Neuronal stem cell (in vitro differentiated cells): ENCODE measurements around the gene L3MBTL4.

Source experiments
- DNase-seq: peaks from one replicate; pipeline ENCODE4 v3.0.0-alpha.2; 2013; ENCODE audit warnings: low spot score
- H2AFZ ChIP-seq: one replicate; pipeline ENCODE4 v1.6.1; 2013; ENCODE audit warnings: mild to moderate bottlenecking, low read length, inconsistent platforms
- H2AK5ac ChIP-seq: 2 replicates; pipeline ENCODE4 v1.6.1; 2013; ENCODE audit warnings: low read depth, mild to moderate bottlenecking, inconsistent platforms, low read length, moderate library complexity, mixed read lengths
- H2BK120ac ChIP-seq: 2 replicates; pipeline ENCODE4 v1.6.1; 2013; ENCODE audit warnings: low read depth, mild to moderate bottlenecking, inconsistent platforms, low read length, moderate library complexity, mixed read lengths
- H2BK12ac ChIP-seq: one replicate; pipeline ENCODE4 v1.6.1; 2013; ENCODE audit warnings: low read length, inconsistent platforms
- H2BK15ac ChIP-seq: 2 replicates; pipeline ENCODE4 v1.6.1; 2013; ENCODE audit warnings: mild to moderate bottlenecking, low read length, inconsistent platforms, mixed read lengths
- H2BK5ac ChIP-seq: one replicate; pipeline ENCODE4 v1.6.1; 2013; ENCODE audit warnings: inconsistent platforms, mild to moderate bottlenecking, low read length, moderate library complexity
- H3K14ac ChIP-seq: one replicate; pipeline ENCODE4 v1.6.1; 2013; ENCODE audit warnings: low read length, inconsistent platforms
- H3K18ac ChIP-seq: 2 replicates; pipeline ENCODE4 v1.6.1; 2013; ENCODE audit warnings: low read length, inconsistent platforms
- H3K23ac ChIP-seq: 2 replicates; pipeline ENCODE4 v1.6.1; 2013; ENCODE audit warnings: low read depth, mild to moderate bottlenecking, mixed read lengths, low read length, inconsistent platforms; ENCODE audit not compliant: poor library complexity
- H3K27ac ChIP-seq: replicated peaks from 3 replicates; pipeline ENCODE4 v1.5.1; 2013; ENCODE audit warnings: low read length, inconsistent platforms
- H3K27me3 ChIP-seq, 3 experiments: 2 replicates each; pipeline ENCODE4 v1.6.1; 2013; ENCODE audit warnings: low read length in 3 of 3, mild to moderate bottlenecking in 2 of 3, inconsistent platforms in 1 of 3, low read depth in 1 of 3, mixed read lengths in 1 of 3, moderate library complexity in 1 of 3; ENCODE audit not compliant: control insufficient read depth in 3 of 3, insufficient read depth in 3 of 3
- H3K36me3 ChIP-seq, 2 donors: replicated peaks in 1 of 2; 2 replicates each; pipeline ENCODE4 v1.6.1; 2013; ENCODE audit warnings: low read length in 2 of 2; ENCODE audit not compliant: control insufficient read depth in 2 of 2, insufficient read depth in 2 of 2
- H3K4ac ChIP-seq: 2 replicates; pipeline ENCODE4 v1.6.1; 2013; ENCODE audit warnings: inconsistent platforms, mild to moderate bottlenecking, low read length, moderate library complexity
- H3K4me1 ChIP-seq, 2 donors: 1 replicate in 1 of 2; 2 replicates in 1 of 2; pipeline ENCODE4 v1.6.1; 2013; ENCODE audit warnings: low read length in 2 of 2, low read depth in 1 of 2; ENCODE audit not compliant: control insufficient read depth in 2 of 2, insufficient read depth in 1 of 2
- H3K4me2 ChIP-seq: one replicate; pipeline ENCODE4 v1.6.1; 2013; ENCODE audit warnings: mild to moderate bottlenecking, low read length, inconsistent platforms; ENCODE audit not compliant: insufficient read depth, poor library complexity, severe bottlenecking
- H3K4me3 ChIP-seq, 2 donors: 2 replicates each; pipeline ENCODE4 v1.5.1; 2013; ENCODE audit warnings: low read length in 2 of 2, mild to moderate bottlenecking in 2 of 2, inconsistent platforms in 1 of 2, moderate library complexity in 1 of 2
- H3K79me1 ChIP-seq: one replicate; pipeline ENCODE4 v1.6.1; 2013; ENCODE audit warnings: low read depth, mild to moderate bottlenecking, inconsistent platforms, low read length, moderate library complexity
- H3K9ac ChIP-seq: one replicate; pipeline ENCODE4 v1.6.1; 2013; ENCODE audit warnings: mild to moderate bottlenecking, low read depth, low read length, inconsistent platforms; ENCODE audit not compliant: poor library complexity
- H3K9me3 ChIP-seq, 2 donors: replicated peaks in 1 of 2; 2 replicates each; pipeline versions ENCODE3 to v1.6.1; 2013; ENCODE audit warnings: low read length in 2 of 2, mild to moderate bottlenecking in 2 of 2, inconsistent platforms in 1 of 2, low read depth in 1 of 2, mixed read lengths in 1 of 2, moderate library complexity in 1 of 2; ENCODE audit not compliant: control insufficient read depth in 2 of 2, insufficient read depth in 1 of 2
- H4K8ac ChIP-seq: one replicate; pipeline ENCODE4 v1.6.1; 2013; ENCODE audit warnings: low read depth, mild to moderate bottlenecking, inconsistent platforms, low read length, moderate library complexity
- H4K91ac ChIP-seq: one replicate; pipeline ENCODE4 v1.6.1; 2013; ENCODE audit warnings: low read length, low read depth, mild to moderate bottlenecking, inconsistent platforms; ENCODE audit not compliant: poor library complexity
- WGBS, 2 donors: extraction: QIAGEN DNeasy Blood & Tissue Kit; methylation state at CpG; one replicate each; pipeline ENCODE4 v1.1.7; 2013; ENCODE audit warnings: missing lambda C conversion rate in 2 of 2, mixed read lengths in 1 of 2; ENCODE audit not compliant: insufficient read length in 2 of 2, insufficient replicate concordance in 1 of 2; ENCODE audit errors: extremely low coverage in 2 of 2; 5-methylcytosine and 5-hydroxymethylcytosine counted together

The L3MBTL4 gene

DNA sequence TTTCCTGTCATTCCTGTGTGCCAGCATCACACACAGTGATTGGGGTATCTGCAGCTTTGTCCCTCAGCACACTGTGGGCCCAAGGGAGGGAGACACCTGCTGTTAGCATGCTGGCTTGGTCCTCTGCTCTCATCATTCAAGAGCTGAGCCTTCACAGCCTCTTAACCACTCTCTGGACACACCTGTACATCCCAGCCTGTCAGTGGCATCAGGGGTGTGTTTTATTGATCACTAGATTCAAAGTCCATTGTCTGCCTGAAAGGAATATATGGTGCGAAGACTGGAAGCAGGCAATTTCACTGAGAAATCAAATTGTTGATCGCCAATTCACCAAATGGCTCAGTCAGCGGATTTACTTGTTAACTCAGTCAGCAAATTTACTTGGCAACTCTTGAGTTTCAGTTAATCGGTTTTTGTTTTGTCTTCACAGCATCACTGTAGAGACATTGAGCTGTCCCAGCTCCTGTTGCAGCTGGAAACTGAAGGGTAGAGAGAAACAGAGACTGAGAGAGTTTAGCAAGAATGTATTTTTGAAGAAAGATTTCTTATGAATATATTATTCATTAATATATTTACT, 463.1 kb downstream of the L3MBTL4 start:
- H4K8ac ChIP-seq = no peak overlapping the region
- H2BK120ac ChIP-seq = no peak overlapping the region
- no peak overlapping the region for H4K91ac ChIP-seq
- H3K14ac ChIP-seq = no peak overlapping the region
- H2BK12ac ChIP-seq = no peak overlapping the region
- H3K4me1 ChIP-seq = no peaks in the 10 kb centered on the region
- no peak overlapping the region for H3K4me2 ChIP-seq
- no peak overlapping the region for H2BK5ac ChIP-seq
- H3K36me3 ChIP-seq = no peaks in the 10 kb centered on the region
- H2BK15ac ChIP-seq = no peak overlapping the region
- no CpG with 5 or more reads among the region's 4 CpGs for WGBS, 2 donors
- no peaks in the 10 kb centered on the region for H3K79me1 ChIP-seq
- H2AFZ ChIP-seq = no peak overlapping the region
- H2AK5ac ChIP-seq = no peak overlapping the region
- no peak overlapping the region for H3K4me3 ChIP-seq
- no peak overlapping the region for H3K23ac ChIP-seq
- no peak for DNase-seq
- H3K18ac ChIP-seq = no peak overlapping the region
- H3K4ac ChIP-seq = no peak overlapping the region
- H3K27me3 ChIP-seq = no peaks in the 10 kb centered on the region
- no peaks in the 10 kb centered on the region for H3K9me3 ChIP-seq
- no peak overlapping the region for H3K27ac ChIP-seq
- H3K9ac ChIP-seq = no peak overlapping the region

DNA sequence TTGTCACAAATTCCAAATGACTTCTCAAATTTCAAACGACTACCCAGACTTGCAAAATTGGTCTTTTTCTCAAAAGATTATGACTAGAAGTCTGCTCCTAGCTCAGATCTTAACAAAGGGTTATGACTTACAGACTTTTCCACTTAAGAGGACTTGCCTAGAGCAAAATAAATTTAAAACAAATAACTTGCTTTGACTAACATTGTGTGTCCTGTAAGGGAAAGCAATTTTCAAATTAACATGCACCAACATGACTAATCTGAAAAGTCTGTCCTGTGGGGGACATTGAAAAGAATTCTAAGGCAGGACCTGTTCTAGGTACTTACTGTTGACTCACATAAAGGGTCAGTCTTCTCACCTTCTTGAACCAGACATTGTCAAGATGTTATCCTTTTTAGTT, 465.9 kb downstream of the L3MBTL4 start:
- no peak overlapping the region for H3K9ac ChIP-seq
- no peak for DNase-seq
- H3K23ac ChIP-seq = no peak overlapping the region
- H3K4me2 ChIP-seq = no peak overlapping the region
- H4K8ac ChIP-seq = no peak overlapping the region
- no peak overlapping the region for H2BK5ac ChIP-seq
- H2AK5ac ChIP-seq = no peak overlapping the region
- no peak overlapping the region for H3K14ac ChIP-seq
- H3K4me3 ChIP-seq = no peak overlapping the region
- no peaks in the 10 kb centered on the region for H3K9me3 ChIP-seq
- H3K79me1 ChIP-seq = no peaks in the 10 kb centered on the region
- H4K91ac ChIP-seq = no peak overlapping the region
- no peak overlapping the region for H2AFZ ChIP-seq
- WGBS, 2 donors = no CpG with 5 or more reads among the region's 1 CpG
- H3K18ac ChIP-seq = no peak overlapping the region
- H2BK12ac ChIP-seq = no peak overlapping the region
- no peaks in the 10 kb centered on the region for H3K27me3 ChIP-seq
- H3K4me1 ChIP-seq = no peaks in the 10 kb centered on the region
- no peak overlapping the region for H3K27ac ChIP-seq
- no peak overlapping the region for H3K4ac ChIP-seq
- no peaks in the 10 kb centered on the region for H3K36me3 ChIP-seq
- H2BK15ac ChIP-seq = no peak overlapping the region
- no peak overlapping the region for H2BK120ac ChIP-seq

GRCh38 chr18:5948237-5948636, 466.5 kb downstream of the L3MBTL4 start:
- H2AFZ ChIP-seq = no peak overlapping the region
- no peak for DNase-seq

GRCh38 chr18:5944448-5944847, 470.3 kb downstream of the L3MBTL4 start:
- Histone ChIP-seq H3K9me3 (no peaks in the 10 kb centered on the region), H2BK15ac (no peak overlapping the region), H2BK5ac (no peak overlapping the region), H3K36me3 (no peaks in the 10 kb centered on the region), H4K8ac (no peak overlapping the region), H2AK5ac (no peak overlapping the region), H2BK12ac (no peak overlapping the region), H3K4ac (no peak overlapping the region), H3K4me1 (peaks cover 9 to 11% of the 10 kb centered on the region in 2 donors), H3K27me3 (no peaks in the 10 kb centered on the region), H3K18ac (no peak overlapping the region), H3K79me1 (no peaks in the 10 kb centered on the region), H2AFZ (no peak overlapping the region), H3K4me2 (no peak overlapping the region), H3K27ac (no peak overlapping the region), H3K23ac (no peak overlapping the region), H3K14ac (no peak overlapping the region), H3K9ac (no peak overlapping the region), H3K4me3 (no peak overlapping the region), H2BK120ac (no peak overlapping the region), H4K91ac (no peak overlapping the region)
- no CpG with 5 or more reads among the region's 3 CpGs for WGBS, 2 donors
- no peak for DNase-seq

More at GRCh38 chr18:5948237-5948636, 466.5 kb downstream of the L3MBTL4 start:
- Histone ChIP-seq H3K4ac (no peak overlapping the region), H3K9me3 (no peaks in the 10 kb centered on the region), H3K79me1 (no peaks in the 10 kb centered on the region), H2BK5ac (no peak overlapping the region), H3K4me2 (no peak overlapping the region), H2BK120ac (no peak overlapping the region), H3K23ac (no peak overlapping the region), H3K9ac (no peak overlapping the region), H2BK15ac (no peak overlapping the region), H3K14ac (no peak overlapping the region), H3K27ac (no peak overlapping the region), H3K18ac (no peak overlapping the region), H3K27me3 (no peaks in the 10 kb centered on the region), H4K91ac (no peak overlapping the region), H3K36me3 (no peaks in the 10 kb centered on the region), H2BK12ac (no peak overlapping the region), H2AK5ac (no peak overlapping the region), H3K4me3 (no peak overlapping the region), H3K4me1 (no peaks in the 10 kb centered on the region), H4K8ac (no peak overlapping the region)
- WGBS, 2 donors = no CpG with 5 or more reads among the region's 2 CpGs
